Activated CD4-positive, alpha-beta T cell treated with anti-CD3 and anti-CD28 coated beads, Interleukin-2, amount 10 ng/mL, durations not matched to agents 7 days and 5 days (primary cell): Measurements from ENCODE around the gene MYH9. TPM values are rescaled to one million over a fixed set of nuclear protein-coding genes. Genes with fewer than 3 reads are reported as not detected.

ENCODE experiments used
- CTCF ChIA-PET: fragments of 350-600 bp; sonication (Branson Sonifier 250); formaldehyde crosslinking; loops from one replicate; lab custom pipeline; 2021; ENCODE audit warnings: antibody characterized with exemption; lab: Charles Lee
- POLR2A ChIA-PET: fragments of 350-600 bp; sonication (Branson Sonifier 250); formaldehyde crosslinking; loops from one replicate; lab custom pipeline; 2021; ENCODE audit warnings: antibody characterized with exemption; lab: Charles Lee
- DNase-seq: peaks from one replicate; pipeline ENCODE4 v3.0.0-alpha.2; 2020
- H3K27ac Mint-ChIP-seq: one replicate; pipeline ENCODE4 v1.8.0; 2021; ENCODE audit warnings: mild to moderate bottlenecking, moderate library complexity, mixed read lengths
- H3K27me3 Mint-ChIP-seq: one replicate; pipeline ENCODE4 v1.8.0; 2021; ENCODE audit warnings: mixed read lengths
- H3K36me3 Mint-ChIP-seq: one replicate; pipeline ENCODE4 v1.8.0; 2021; ENCODE audit warnings: low read depth, mixed read lengths
- H3K4me1 Mint-ChIP-seq: one replicate; pipeline ENCODE4 v1.8.0; 2021; ENCODE audit warnings: mixed read lengths
- H3K4me3 Mint-ChIP-seq: one replicate; pipeline ENCODE4 v1.8.0; 2021; ENCODE audit warnings: mild to moderate bottlenecking, moderate library complexity, mixed read lengths
- H3K9me3 Mint-ChIP-seq: one replicate; pipeline ENCODE4 v1.8.0; 2021; ENCODE audit warnings: mixed read lengths
- total RNA-seq, 2 experiments: library from RNA; stranded (reverse); gene quantifications; one replicate each; pipeline ENCODE4 v1.2.3, GENCODE V29; 2021

MYH9 gene
- total RNA-seq, 2 experiments from 2014 or later: 881 to 1,009 TPM

- POLR2A ChIA-PET: interaction anchor here (0.6 kb wide), 1 partner anchor 20 kb away, joined by 3 read pairs; no protein-coding TSS in a partner anchor
These were observed 52.1 kb downstream of the MYH9 start for GRCh38 chr22:36335621-36336020.

GRCh38 chr22:36334821-36335603 is 52.8 kb downstream of the MYH9 start:
- H3K36me3 Mint-ChIP-seq: peaks cover 92% of the 10 kb centered on the region
- DNase-seq: no peak
- H3K27me3 Mint-ChIP-seq: no peaks in the 10 kb centered on the region
- peak overlapping the region; percentile 99 for H3K27ac Mint-ChIP-seq
- ChIA-PET POLR2A (interaction anchor here (0.6 to 0.7 kb wide), 3 partner anchors 14 to 98 kb away, joined by 3 to 4 read pairs (median 3); no protein-coding TSS in a partner anchor), CTCF (interaction anchor here (0.5 to 4.8 kb wide), 11 partner anchors 8 to 170 kb away, joined by 3 to 23 read pairs (median 3); no protein-coding TSS in a partner anchor)
- H3K4me1 Mint-ChIP-seq: peaks cover 95% of the 10 kb centered on the region
- H3K4me3 Mint-ChIP-seq: peak overlapping the region; percentile 72
- no peaks in the 10 kb centered on the region for H3K9me3 Mint-ChIP-seq

More at GRCh38 chr22:36335621-36336020, 52.1 kb downstream of the MYH9 start:
- no peak for DNase-seq
- peak overlapping the region; percentile 72 for H3K4me3 Mint-ChIP-seq
- no peaks in the 10 kb centered on the region for H3K27me3 Mint-ChIP-seq
- H3K27ac Mint-ChIP-seq: peak overlapping the region; percentile 99
- no peaks in the 10 kb centered on the region for H3K9me3 Mint-ChIP-seq
- H3K4me1 Mint-ChIP-seq: peaks cover 92% of the 10 kb centered on the region
- peaks cover 88% of the 10 kb centered on the region for H3K36me3 Mint-ChIP-seq
- CTCF ChIA-PET: interaction anchor here (0.7 to 4.8 kb wide), 6 partner anchors 7 to 170 kb away, joined by 3 to 23 read pairs (median 3); no protein-coding TSS in a partner anchor

DNA sequence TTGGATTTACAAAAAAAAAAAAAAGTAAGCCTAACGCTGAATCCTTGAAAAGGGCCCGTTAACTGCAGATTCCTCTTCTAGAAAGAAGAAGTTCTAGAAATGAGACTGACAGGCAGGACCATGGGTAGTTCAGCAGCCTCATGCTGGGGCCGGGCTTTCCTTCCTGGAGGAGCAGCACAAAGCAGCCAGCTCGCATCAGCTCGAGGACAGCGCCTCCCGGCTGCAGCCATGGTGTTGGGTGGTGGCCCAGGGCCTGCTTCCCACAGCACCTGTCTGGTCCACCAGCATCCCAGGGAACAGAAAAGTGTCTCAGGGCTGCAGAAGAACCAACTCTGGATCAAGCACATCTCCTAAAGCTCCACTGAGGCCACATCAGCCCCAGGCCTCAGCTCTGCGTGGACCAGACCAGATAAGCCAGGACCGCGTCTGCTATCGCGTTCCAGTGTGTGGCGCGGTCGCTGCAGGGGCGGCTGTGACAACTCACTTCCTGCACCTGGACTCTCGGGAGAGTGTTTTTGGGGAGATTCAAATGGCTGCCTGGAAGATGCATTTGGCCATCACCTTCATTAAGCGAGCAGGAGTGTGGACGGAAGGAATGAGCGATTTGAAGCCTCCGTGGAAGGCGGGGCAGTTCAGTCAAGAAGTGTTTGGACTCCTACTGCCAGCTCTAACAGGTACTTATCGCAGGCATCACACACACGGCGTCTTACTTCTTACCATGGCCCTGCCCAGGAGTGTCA is 53.5 kb downstream of the MYH9 start:
- Mint-ChIP-seq H3K27me3 (no peaks in the 10 kb centered on the region), H3K4me3 (peak overlapping the region; percentile 72), H3K27ac (peak overlapping the region; percentile 99), H3K9me3 (no peaks in the 10 kb centered on the region), H3K36me3 (peaks cover 93% of the 10 kb centered on the region), H3K4me1 (peaks cover 95% of the 10 kb centered on the region)
- CTCF ChIA-PET: interaction anchor here (0.5 to 4.8 kb wide), 10 partner anchors 8 to 136 kb away, joined by 3 to 23 read pairs (median 3); no protein-coding TSS in a partner anchor
- POLR2A ChIA-PET: interaction anchor here (0.7 to 1.6 kb wide), 4 partner anchors 15 to 99 kb away, joined by 3 to 9 read pairs (median 4); no protein-coding TSS in a partner anchor
- no peak for DNase-seq

DNA sequence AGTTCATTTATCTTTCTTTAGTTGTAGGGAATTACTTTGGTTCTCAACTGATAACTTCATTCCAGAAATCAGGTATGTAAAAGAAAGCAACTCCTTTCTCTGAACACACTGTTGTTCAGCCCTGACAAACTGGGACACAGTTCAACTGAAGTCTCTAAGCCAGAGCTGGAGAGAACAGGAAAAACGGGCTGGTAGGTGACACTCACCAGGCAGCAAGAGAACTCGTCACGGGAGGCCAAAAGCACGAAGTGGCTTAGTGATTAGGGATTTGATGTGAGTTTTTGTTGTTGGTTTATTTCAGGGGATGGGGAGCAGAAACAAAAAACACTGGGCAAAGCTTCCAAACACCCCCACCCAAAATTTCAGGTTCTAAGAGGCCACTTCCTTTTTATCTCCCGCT is 54.1 kb downstream of the MYH9 start:
- no peaks in the 10 kb centered on the region for H3K27me3 Mint-ChIP-seq
- peaks cover 93% of the 10 kb centered on the region for H3K36me3 Mint-ChIP-seq
- no peaks in the 10 kb centered on the region for H3K9me3 Mint-ChIP-seq
- POLR2A ChIA-PET: interaction anchor here (0.7 to 1.6 kb wide), 3 partner anchors 23 to 46 kb away, joined by 3 to 9 read pairs (median 3); no protein-coding TSS in a partner anchor
- peak overlapping the region; percentile 99 for H3K27ac Mint-ChIP-seq
- peaks cover 95% of the 10 kb centered on the region for H3K4me1 Mint-ChIP-seq
- DNase-seq: no peak
- H3K4me3 Mint-ChIP-seq: peak overlapping the region; percentile 72
- CTCF ChIA-PET: interaction anchor here (0.7 to 4.8 kb wide), 11 partner anchors 9 to 153 kb away, joined by 3 to 23 read pairs (median 3); partner anchors contain the start of gene APOL2

GRCh38 chr22:36332623-36333332 is 55.0 kb downstream of the MYH9 start:
- no peaks in the 10 kb centered on the region for H3K27me3 Mint-ChIP-seq
- peaks cover 98% of the 10 kb centered on the region for H3K36me3 Mint-ChIP-seq
- CTCF ChIA-PET: interaction anchor here (0.6 to 4.8 kb wide), 15 partner anchors 10 to 660 kb away, joined by 3 to 23 read pairs (median 4); partner anchors contain the start of genes APOL2 and MYH9
- H3K4me1 Mint-ChIP-seq: peaks cover 99% of the 10 kb centered on the region
- peak; percentile 76 for DNase-seq
- POLR2A ChIA-PET: interaction anchor here (0.7 to 2.1 kb wide), 3 partner anchors 24 to 47 kb away, joined by 3 to 9 read pairs (median 9); no protein-coding TSS in a partner anchor
- peak overlapping the region; percentile 99 for H3K27ac Mint-ChIP-seq
- peak overlapping the region; percentile 72 for H3K4me3 Mint-ChIP-seq
- no peaks in the 10 kb centered on the region for H3K9me3 Mint-ChIP-seq

- Mint-ChIP-seq H3K27me3 (no peaks in the 10 kb centered on the region), H3K9me3 (no peaks in the 10 kb centered on the region), H3K4me3 (peak overlapping the region; percentile 86), H3K27ac (peak overlapping the region; percentile 99), H3K4me1 (peaks cover 99% of the 10 kb centered on the region), H3K36me3 (peaks cover 98% of the 10 kb centered on the region)
- ChIA-PET CTCF (interaction anchor here (0.6 to 4.8 kb wide), 16 partner anchors 11 to 661 kb away, joined by 3 to 23 read pairs (median 4); no protein-coding TSS in a partner anchor), POLR2A (interaction anchor here (0.5 to 2.1 kb wide), 5 partner anchors 24 to 196 kb away, joined by 3 to 9 read pairs (median 5); partner anchors contain the start of gene TXN2)
- DNase-seq: peak; percentile 74
These were observed 55.7 kb downstream of the MYH9 start for GRCh38 chr22:36331912-36332622.

DNA sequence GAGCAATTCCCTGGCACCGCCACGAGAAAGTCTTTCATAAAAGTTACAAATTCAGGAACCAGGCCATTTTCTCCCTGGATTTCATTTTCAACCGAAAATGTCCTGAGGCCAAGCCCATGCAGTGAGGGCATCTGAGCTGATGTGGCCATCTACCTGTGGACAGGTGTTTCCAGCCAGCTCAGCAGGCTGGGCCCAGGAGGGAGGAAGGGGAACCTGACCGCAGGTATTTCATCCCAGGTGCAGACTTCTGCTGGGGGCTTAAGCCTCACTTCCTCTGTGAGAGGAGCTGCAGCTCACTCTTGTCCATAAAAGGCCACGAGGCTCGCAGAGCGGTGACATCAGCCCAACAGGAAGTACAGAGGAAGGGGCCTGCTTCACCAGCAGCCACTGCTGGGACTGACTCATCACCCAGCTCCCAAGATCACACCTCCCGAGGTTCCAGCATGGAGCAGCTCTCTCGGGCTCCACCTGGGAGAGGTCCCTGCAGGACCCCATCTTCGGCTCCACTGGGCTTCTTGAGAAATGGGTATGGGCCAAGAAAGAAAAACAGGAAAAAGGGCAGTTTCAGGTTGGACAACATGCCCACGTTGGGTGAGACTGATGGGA is 56.4 kb downstream of the MYH9 start:
- peak overlapping the region; percentile 99 for H3K27ac Mint-ChIP-seq
- peaks cover 98% of the 10 kb centered on the region for H3K4me1 Mint-ChIP-seq
- peak; percentile 87 for DNase-seq
- no peaks in the 10 kb centered on the region for H3K9me3 Mint-ChIP-seq
- H3K4me3 Mint-ChIP-seq: peak overlapping the region; percentile 86
- no peaks in the 10 kb centered on the region for H3K27me3 Mint-ChIP-seq
- H3K36me3 Mint-ChIP-seq: peaks cover 98% of the 10 kb centered on the region
- ChIA-PET CTCF (interaction anchor here (1.0 to 4.8 kb wide), 14 partner anchors 10 to 155 kb away, joined by 3 to 23 read pairs (median 4); no protein-coding TSS in a partner anchor), POLR2A (interaction anchor here (0.5 to 2.1 kb wide), 5 partner anchors 25 to 197 kb away, joined by 3 to 9 read pairs (median 5); partner anchors contain the start of gene TXN2)

- H3K9me3 Mint-ChIP-seq: no peaks in the 10 kb centered on the region
- peak; percentile 35 for DNase-seq
- ChIA-PET CTCF (interaction anchor here (1.0 to 4.8 kb wide), 12 partner anchors 10 to 155 kb away, joined by 3 to 23 read pairs (median 4); no protein-coding TSS in a partner anchor), POLR2A (interaction anchor here (1.2 to 2.1 kb wide), 2 partner anchors 47 to 121 kb away, joined by 5 to 9 read pairs; no protein-coding TSS in a partner anchor)
- peaks cover 97% of the 10 kb centered on the region for H3K36me3 Mint-ChIP-seq
- H3K4me3 Mint-ChIP-seq: peak overlapping the region; percentile 86
- H3K27ac Mint-ChIP-seq: peak overlapping the region; percentile 99
- peaks cover 95% of the 10 kb centered on the region for H3K4me1 Mint-ChIP-seq
- H3K27me3 Mint-ChIP-seq: no peaks in the 10 kb centered on the region
These were observed 57.0 kb downstream of the MYH9 start for GRCh38 chr22:36330655-36331305.

DNA sequence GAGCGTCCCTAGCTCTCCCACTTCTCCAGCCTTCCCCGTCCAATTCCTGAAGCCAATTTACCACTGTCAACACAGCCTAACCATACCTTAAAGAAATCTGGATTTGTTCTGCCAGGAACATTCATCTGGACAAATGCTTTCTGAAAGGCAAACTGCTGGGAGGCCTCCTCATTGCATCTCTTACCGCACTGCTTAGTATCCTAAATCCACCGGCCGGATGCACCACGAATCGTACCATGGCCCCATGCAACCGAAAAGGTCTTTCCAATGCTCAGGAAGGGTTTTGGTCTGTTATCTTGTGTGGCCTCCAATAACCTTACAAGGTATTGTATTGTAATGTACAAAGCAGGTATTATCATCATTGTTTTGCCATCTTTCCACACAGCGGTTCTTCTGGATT is 57.6 kb downstream of the MYH9 start:
- DNase-seq: no peak
- H3K4me3 Mint-ChIP-seq: peak overlapping the region; percentile 86
- peaks cover 97% of the 10 kb centered on the region for H3K36me3 Mint-ChIP-seq
- POLR2A ChIA-PET: no interaction called here
- H3K27me3 Mint-ChIP-seq: no peaks in the 10 kb centered on the region
- H3K27ac Mint-ChIP-seq: peak overlapping the region; percentile 99
- H3K9me3 Mint-ChIP-seq: no peaks in the 10 kb centered on the region
- H3K4me1 Mint-ChIP-seq: peaks cover 91% of the 10 kb centered on the region
- CTCF ChIA-PET: interaction anchor here (3.5 kb wide), 1 partner anchor 140 kb away, joined by 12 read pairs; no protein-coding TSS in a partner anchor
